Dermis blood vessel endothelial cell (primary cell): ENCODE measurements around the gene DEGS2. TPM values are rescaled to one million over a fixed set of nuclear protein-coding genes. Genes with fewer than 3 reads are reported as not detected.
"Not testable (repeated sequence)": the region's sequence is repeated elsewhere in the genome, so short reads cannot be mapped to it uniquely, and the experiment has no call there.

Experiments used
- DNase-seq: peaks from one replicate; pipeline ENCODE4 v3.0.0; 2010
- total RNA-seq: library from RNA; depleted of rRNA; stranded (reverse); fragments of >200 nt; gene quantifications from 2 replicates; pipeline ENCODE4 v1.2.3, GENCODE V29; 2014

The DEGS2 gene
- total RNA-seq, 1 donor from 2014 or later = 0.68 TPM

DNA sequence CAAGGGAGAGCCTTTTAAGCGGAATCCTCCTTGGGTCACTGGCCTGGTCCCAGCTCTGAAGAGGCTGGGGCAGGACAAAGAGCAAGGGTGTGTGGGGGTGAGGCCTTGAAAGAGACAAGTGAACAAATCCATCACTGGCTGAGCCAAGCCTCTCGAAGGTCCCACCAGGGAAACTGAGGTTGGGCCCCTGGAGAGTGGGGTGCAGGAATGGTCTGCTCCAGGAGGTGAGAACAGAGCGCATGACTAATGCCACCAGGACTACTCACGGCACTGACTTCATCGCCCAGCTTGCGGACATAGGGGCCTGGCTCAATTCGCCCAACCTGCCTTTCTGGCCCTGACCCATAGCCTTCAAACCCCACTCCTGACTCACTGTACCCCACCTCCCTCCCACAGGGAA is 19.2 kb upstream of the DEGS2 start:
- no peak for DNase-seq

- no peak for DNase-seq
Observed at GRCh38 chr14:100176811-100177327, 17.4 kb upstream of the DEGS2 start.

DNA sequence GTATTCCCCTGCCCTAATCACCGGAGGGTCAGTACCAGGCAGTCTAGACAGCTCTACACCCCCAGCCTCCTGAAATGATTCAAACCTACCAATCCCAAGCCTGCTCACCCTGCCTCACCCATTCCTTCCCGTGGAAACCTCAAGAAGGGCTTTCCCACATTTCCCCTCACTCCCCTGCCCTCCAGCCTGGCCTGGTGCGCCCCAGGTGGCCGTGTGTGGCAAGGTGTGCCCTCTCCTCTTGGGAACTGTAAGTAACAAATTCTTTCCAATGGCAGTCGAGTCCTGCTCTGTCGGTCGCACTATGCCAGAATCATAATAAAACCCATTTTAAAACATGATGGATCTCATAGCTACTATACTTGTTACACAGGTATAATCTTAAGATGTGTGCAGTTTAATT is 13.9 kb upstream of the DEGS2 start:
- no peak for DNase-seq

- DNase-seq = no peak
Observed at GRCh38 chr14:100172811-100173210, 13.4 kb upstream of the DEGS2 start.

GRCh38 chr14:100170880-100171279 is 11.4 kb upstream of the DEGS2 start:
- no peak for DNase-seq

GRCh38 chr14:100168506-100168905 is 9.1 kb upstream of the DEGS2 start:
- no peak for DNase-seq

GRCh38 chr14:100165831-100166440 is 6.5 kb upstream of the DEGS2 start:
- no peak for DNase-seq

DNA sequence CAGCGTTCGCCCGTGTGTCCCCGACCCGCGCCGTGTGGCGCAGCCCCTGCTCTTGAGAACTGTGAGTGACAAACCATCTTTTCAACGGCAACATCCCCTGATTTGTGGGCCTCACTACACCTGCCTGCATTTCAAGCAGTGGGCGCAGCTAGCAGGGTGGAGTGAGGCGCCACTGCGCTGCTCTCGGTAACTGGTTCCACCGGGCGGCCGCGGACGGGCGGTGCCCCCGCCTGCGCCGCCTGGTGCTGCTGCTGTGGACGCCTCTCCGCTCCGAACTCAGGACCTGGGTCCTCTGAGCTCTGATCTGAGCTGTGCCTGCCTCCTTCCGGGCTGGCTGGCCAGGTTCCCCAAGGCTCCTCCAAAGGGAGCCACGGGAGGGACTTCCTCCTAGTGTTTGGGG is 5.9 kb upstream of the DEGS2 start:
- DNase-seq = no peak

DNA sequence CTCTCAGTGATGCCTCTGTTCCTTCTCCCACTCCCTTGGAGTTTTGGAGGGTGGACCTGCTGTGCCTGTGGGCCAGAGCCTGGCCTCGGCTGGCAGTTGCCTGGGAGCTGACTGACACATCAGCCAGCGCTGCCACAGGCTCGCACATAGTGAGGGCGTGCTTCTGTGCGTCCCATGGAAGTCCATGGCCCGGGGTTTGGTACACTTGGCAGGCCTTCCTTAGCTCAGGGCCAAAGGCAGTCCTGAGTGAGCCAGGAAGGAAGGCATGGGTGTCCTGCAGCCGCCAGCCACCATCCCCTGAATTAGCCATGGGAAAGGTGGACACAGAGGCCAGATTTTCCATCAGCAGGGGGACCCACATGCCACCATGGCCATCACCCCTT is 1.1 kb upstream of the DEGS2 start:
- DNase-seq = no peak

DNA sequence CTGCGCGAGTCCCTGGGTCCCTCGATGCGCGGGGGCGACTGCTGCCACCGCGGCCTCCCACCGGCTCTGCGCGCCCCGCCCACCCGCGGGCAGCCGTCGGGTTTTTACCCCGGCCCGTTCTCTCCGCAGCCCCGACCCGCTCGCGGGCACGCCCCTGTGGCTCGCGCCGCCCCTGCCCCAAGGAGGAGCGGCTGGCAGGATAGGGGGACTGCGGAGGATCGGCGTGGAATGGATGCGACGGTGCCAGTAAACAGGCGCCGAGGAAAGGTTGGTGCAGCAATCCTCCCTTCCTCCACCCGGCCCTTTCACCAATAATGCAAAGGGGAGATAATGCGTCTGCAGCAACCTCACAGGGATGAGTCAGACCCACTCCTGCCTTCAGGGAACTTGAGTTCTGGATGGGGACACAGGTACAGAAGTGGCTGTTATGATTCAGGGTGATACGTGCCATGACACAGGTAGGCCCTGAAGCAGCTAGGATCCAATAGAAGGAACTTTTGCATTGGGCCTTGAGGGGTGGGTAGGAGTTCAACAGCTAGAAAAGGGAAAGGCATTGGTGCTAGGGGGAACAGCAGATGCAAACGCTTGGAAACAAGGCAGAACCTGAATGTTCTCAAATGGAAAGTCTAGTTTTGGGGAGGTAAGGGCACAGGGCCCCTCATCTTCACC is 554 bp upstream of the DEGS2 start:
- no peak for DNase-seq

- no peak for DNase-seq
Observed at GRCh38 chr14:100158566-100159093, 815 bp downstream of the DEGS2 start.

DNA sequence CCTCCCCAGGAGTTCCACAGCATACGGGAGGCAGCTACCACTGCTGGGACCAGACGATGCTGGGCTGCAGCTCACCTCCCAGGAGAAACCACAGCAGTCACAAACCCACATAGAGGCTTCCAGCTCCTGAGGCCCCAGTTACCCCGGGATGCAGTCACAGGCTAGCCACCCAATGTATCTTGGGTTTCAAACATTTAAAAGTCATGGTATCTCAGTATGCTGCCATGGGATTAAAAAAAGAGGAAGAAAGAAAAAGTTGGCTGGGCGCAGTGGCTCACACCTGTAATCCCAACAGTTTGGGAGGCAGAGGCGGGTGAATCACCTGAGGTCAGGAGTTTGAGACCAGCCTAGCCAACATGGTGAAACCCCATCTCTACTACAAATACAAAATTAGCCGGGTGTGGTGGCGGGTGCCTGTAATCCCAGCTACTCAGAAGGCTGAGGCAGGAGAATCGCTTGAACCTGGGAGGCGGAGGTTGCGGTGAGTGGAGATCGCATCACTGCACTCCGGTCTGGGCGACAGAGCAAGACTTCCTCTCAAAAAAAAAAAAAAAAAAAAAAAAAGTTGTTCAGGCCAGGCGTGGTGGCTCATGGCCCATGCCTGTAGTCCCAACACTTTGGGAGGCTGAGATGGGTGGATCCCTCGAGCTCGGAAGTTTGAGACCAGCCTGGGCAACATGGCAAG is 1.8 kb downstream of the DEGS2 start:
- DNase-seq = not testable (repeated sequence)

GRCh38 chr14:100156776-100157175 is 2.7 kb downstream of the DEGS2 start:
- DNase-seq = no peak

GRCh38 chr14:100155756-100156616 is 3.5 kb downstream of the DEGS2 start:
- DNase-seq = no peak

- peak; percentile 52 for DNase-seq
Observed at GRCh38 chr14:100155049-100155621, 4.3 kb downstream of the DEGS2 start.

DNA sequence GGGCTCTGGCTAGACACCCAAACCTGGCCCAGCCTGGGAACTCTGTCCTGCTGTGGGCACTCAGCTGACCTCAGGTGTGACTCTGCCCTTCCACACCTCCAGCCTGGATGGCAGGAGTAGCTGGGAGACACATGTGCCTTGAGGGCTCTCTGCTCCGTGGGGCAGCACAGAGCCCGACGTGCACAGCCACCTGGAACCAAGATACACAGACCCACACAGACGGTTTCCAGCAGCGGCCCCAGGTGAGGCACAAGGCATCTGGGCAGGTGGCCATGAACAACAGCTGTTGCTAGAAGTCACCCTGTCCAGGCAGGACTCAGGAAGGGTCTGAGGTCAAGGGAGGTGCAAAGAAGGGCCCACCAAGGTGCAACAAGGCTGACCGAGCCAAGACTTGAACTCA is 5.9 kb downstream of the DEGS2 start:
- DNase-seq = no peak

DNA sequence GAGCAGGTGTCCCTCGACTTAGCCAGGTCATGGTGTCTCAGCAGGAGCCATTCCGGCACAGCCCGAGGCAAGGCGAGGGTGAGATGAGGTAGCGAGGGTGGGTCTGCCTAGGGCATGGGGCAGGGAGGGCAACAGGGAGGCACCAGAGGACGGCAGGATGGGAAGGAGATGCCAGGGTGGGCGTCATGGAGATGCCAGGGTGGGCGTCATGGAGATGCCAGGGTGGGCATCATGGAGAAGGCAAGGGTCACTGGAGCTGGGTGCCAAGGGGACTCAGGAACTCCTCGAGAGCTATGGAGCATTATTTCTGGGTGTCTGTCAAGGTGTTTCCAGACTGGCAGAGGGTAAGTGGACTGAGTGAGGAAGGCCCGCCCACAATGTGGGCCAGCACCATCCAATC is 7.4 kb downstream of the DEGS2 start:
- no peak for DNase-seq

DNA sequence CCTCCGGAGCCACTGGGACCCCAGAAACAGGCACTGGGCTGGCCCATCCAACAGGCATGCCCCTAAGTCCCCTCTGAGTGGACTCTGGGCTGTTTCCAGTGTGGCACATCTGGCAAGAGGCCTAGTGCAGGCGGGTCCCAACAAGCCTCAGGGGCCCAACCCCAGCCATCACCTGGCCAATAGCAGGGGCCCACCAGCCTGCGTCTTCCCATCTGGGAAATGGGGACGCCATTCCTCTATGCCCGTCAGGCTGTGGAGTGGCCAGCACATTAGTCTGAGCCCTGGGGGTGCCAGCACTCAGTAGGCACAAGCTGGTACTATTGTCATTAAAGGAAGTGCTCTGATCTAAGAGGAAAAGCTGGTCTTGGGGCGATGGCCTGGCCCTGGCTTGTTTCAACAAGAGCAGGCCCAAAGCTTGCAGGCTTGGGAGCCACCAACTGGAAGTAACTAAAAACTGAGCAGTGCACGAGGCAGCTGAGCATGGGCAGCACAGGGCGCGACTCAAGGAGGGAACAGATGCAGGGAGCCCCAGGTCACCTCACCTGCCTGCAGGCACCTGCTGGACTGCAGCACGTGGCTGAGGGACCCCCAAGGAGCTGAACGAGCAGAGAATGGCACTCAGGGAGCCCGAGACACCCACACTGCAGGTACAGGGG is 8.4 kb downstream of the DEGS2 start:
- no peak for DNase-seq

GRCh38 chr14:100149851-100150611 is 9.4 kb downstream of the DEGS2 start:
- DNase-seq = no peak

DNA sequence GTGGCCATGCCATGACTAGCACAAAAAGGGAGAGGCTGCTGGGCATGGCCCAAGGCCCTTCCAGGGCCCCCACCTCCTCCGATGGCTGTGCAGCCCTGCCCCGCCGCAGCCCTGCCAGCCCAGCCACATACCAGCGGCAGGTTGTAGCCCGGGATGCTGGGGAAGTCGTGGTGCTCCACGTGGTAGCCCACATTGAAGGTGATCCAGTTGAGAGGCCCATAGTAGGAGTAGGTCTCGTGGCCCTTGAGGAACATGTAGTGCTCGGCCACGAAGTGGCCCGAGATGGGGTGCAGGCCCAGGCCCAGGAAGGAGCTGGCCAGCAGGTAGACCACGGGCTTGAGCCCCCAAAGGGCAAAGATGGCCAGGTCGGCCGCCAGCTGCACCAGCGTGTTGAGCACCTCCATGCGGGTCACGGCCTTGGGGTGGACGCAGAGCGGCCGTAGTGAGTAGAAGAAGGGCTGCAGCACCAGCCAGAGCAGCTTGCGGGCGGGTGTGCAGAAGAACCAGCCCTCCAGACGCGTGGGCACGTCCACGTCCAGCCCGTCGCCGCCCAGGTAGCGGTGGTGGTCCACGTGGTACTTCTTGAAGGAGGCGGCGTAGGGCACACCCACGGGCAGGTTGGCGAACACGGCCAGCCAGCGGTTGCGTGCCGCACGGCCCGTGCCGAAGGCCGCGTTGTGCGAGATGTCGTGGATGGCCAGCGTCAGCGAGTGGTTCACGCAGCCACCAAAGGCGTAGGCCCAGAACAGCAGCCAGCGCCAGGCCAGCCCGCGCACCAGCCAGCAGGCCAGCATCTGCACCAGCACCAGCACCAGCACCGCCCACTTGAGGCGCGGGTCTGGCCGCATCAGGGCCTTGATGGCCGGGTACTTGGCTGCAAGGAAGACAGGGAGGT is 10.4 kb downstream of the DEGS2 start:
- no peak for DNase-seq
